HG03103 (cell line): ENCODE measurements around the gene SPN.
"Not testable (repeated sequence)": the region's sequence is repeated elsewhere in the genome, so short reads cannot be mapped to it uniquely, and the experiment has no call there.

Source experiments
- ATAC-seq: cut with Tn5 transposase; IDR thresholded peaks from one replicate; pipeline ENCODE4 v1.9.1; 2021; ENCODE audit warnings: low read depth; ENCODE audit not compliant: unreplicated experiment

Gene SPN

DNA sequence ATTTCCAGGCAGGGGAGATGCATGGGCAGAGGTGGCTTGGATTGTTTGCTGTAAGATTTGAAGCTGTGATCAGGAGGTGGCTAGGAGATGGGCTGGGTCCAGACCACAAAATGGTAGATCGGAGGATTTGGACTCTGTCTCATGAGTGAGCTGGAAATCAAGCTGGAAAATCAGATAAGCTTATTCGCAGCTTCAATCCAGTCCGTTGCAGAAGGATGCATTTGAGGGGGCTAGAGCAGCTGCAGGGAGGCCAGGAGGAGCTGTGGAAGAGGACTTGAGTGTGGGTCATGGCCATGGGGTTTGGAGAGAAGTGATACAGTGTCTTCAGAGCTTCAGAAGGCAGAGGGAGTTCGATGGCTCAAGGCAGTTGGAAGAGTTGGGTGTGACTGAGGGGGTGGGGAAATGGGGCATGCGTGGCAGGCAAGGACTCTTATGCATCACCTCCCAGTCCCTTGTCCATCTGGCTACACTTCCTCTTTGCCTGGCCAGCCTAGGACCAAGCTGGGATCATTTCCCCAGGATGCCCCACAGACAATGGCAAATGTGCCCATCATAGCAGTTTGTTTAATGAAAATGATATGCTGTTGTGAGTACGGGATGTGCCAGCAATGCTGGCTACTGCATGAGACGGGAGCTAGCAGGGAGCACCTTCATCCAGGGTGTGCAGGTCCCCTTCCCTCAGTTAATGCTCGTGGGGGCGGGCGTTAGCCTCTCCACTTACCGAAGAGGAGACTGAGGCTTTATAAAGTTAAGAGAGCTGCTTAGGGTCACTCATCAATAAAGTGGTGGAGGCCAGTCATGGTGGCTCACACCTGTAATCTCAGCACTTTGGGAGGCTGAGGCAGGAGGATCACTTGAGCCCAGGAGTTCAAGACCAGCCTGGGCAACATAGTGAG, 36.5 kb downstream of the SPN start:
- ATAC-seq = no peak

DNA sequence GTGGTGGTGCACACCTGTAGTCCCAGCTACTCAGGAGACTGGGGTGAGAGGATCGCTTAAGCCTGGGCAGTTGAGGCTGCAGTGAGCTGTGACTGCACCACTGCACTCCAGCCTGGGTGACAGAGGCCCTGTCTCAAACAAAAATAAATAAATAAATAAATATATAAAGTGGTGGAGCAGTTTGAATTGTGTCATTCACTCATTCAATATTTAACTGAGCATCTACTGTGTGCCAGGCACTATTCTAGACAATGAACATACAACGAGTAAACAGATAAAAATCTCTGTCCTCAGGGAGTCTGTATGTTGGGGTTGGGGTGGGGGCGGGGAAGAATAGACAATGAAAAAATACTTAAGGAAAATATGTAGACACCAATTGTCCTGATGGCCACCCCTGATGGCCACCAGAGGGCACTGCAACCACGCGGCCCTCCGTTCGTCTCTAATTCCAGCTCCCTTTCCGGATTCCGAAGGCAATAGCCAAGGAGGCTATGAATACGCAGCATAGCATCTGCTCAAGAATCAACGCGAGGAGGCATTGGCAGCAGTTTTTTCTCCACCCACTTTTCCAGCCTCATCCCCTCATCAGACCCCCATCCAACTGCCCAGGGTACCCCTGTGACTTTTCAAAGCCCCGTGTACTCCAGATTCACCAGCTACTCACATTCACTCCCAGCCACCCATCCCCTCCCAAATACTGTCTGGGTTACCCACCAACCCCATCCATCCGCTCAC, 37.4 kb downstream of the SPN start:
- no peak for ATAC-seq

DNA sequence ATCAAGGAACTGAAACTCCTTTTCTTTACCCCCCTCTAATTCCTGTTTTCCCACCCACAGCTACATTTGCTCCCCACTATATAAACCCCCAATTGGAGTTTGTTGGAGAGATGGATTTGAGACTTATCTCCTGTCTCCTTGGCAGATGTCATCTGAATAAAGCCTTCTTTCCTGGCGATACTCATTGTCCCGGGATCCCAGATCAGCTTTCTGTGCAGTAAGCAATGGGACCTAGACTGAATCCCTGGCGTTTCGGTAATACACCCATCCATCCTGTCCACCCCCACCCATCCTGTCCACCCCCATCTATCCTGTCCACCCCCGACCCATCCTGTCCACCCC, 38.1 kb downstream of the SPN start:
- no peak for ATAC-seq

GRCh38 chr16:29702269-29702668, 39.2 kb downstream of the SPN start:
- no peak for ATAC-seq

- no peak for ATAC-seq
These were observed 42.0 kb downstream of the SPN start for GRCh38 chr16:29705030-29705429.

- not testable (repeated sequence) for ATAC-seq
These were observed 44.1 kb downstream of the SPN start for GRCh38 chr16:29707160-29707559.

DNA sequence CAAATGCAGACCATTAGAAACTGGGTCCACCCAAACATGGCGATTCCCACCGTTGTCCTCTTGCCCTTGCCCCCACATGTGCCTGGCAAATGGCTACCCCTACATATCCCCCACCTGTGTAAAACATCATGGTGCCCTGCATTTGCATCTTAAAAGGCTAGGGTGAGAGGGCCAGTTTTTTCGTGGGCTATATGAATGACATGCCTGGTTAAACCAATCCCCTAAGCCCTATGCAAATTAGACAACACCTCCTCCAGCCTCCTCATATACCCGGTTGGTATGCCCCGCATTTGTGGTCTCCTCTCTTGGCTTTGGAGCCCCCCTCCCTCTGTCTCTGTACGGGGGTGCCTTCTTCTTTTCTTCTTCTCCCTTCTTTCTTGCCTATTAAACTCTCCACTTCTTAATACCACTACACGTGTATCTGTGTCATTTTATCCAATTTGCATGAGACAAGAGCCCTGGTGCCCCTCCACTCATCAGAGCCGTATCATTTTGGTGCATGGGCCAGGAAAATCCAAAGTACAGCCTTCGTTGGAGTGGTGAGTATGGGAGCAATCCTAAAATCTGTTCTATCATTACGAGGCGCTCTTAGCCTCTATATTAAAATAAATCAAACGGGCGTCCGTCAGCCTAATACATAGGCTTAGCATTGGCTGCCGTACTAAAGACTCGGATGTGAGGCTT, 46.0 kb downstream of the SPN start:
- no peak for ATAC-seq

DNA sequence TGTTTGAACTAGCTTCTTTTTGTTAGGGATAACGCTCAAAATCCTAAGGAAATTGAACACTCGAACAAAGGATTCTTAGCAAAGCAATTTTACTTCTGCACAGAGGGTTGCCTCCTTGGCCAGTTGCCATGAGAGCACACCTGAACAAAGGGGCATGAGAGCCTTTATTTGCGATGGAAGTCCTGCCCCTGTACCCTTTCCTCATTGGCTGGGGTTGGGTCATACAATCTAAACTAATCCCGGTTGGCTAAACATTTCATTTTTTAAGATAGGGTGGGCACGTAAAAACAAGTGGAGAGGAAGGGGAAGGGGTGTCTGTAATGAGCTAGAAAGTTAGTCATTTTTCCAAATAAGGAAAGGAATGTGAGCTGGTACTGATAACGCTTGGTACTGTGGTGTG, 46.6 kb downstream of the SPN start:
- not testable (repeated sequence) for ATAC-seq

DNA sequence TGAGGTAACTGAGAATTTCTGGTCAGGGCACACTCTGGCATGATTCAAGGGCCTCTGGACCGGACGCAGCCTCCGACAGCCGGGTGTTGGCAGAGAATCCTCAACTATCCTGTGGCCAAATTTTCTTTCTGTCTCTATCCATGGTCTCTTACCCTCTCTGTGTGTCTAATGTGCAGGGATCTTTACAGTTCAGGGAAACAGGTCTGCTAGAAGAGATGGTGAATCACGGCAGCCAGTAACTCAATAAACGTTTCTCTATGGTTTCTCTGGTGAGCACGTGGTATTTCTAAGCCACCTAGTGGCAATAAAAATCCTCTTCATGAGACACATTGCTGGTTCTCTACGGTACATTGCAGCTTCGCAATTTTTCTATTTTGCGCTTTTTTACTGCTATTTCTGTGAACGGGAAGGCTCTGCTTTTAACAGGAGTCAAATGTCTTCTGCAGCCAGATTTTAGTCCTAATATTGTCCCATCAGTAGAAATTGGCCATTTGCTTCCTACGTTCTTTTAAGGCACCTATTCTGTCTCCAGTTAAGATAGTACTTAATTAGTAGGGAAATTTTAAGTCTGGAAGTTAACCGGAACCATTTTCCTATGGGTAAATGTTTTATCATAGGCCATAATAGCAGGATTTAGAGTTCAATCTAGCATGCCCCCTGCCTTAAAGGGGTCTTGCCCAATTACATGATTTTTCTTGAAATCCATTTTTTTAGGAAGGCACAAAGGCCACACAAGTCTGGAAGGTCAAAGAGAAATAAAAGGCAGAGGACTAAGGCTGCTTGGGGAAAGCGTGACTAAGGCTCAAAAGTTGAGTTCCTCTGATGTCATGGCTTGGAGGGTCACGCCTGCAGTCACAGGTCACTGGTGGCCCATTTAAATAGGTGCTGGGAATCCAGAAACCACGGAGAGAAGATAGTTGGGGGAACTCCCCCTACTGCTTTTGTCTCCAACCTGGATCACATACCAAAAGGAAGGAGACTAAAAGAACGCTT, 47.5 kb downstream of the SPN start:
- no peak for ATAC-seq

- no peak for ATAC-seq
These were observed 49.8 kb downstream of the SPN start for GRCh38 chr16:29712809-29713208.

DNA sequence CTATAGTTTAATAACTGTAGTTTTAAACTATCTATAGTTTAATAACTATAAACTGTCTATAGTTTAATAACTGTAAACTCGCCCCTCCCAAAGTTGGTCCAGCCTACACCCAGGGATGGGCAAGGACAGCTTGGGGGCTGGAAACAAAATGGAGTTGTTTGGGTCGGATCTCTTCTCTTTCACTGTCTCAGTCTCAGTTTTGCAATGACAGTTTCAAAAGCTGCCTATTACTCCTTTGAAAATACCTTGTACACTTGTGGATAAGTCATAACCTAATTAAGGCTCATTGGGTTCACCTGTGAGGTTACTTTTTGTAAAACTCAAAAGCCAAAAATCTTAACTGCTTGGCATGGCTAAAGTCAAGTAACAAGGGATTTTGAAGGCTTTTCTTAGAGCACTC, 51.3 kb downstream of the SPN start:
- ATAC-seq = no peak

GRCh38 chr16:29714972-29715371, 51.9 kb downstream of the SPN start:
- ATAC-seq = no peak

GRCh38 chr16:29717113-29717512, 54.1 kb downstream of the SPN start:
- ATAC-seq = no peak

DNA sequence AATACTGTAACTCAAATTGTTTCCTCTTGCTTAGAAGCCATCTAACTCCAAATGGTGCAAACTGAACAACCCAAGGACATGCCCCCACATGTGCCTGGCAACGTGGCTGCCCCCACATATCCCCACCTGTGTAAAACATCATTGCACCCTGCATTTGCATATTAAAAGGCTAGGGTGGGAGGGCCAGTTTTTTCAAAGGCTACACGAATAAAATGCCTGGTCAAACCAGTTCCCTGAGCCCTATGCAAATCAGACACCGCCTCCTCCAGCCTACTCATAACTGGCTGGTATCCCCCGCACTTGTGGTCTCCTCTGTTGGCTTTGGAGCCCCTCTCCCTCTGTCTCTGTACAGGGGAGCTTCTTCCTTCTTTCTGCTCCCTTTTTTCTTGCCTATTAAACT, 56.0 kb downstream of the SPN start:
- no peak for ATAC-seq
